Measurements from ENCODE around the gene CHST3. TPM values are rescaled to one million over a fixed set of nuclear protein-coding genes. Genes with fewer than 3 reads are reported as not detected.

Gene CHST3
- 8.2 and 12.7 TPM in 2 replicates for total RNA-seq

DNA sequence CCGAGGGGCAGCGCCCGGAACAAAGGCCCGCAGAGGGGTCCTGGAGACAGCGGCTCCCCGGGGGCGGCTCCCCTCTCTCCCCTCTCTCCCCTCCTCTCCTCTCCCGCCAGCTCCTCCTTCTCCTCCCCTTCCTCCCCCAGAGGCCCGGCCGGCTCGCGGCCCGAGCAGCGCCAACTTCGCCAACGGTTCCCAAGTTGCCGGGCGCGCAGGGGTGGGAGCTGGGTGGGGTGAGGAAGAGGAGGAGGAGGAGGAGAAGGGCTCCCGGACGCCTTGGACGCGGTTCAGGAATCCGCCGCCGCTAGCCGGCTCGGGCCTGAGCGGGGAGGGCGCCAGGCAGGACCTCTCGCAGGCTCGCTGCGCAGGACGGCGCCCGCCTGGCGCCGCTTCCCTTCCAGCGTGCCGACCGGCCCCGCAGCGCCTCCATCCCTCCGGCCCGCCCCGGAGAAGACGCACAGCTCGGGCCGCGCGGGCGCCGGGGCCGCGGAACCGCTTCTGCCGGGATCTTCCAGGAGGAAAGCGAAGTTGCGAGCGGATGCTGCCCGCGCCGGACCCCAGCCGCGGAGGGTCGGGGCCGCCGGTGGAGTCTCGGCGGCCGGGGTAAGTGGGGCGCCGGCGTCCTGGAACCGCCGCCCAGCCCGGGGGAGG, at the start of gene CHST3:
CHST3 (plus strand) TSS at position 298 of the 645 bp plus-strand sequence. CDS start 41,448 bp downstream, outside the sequence.

Other genes starting within 250 kb of the CHST3 start
- under 0.01 TPM in 1 of 2 replicates, not detected in the other for gene C10orf105, start 244.6 kb upstream of the CHST3 start, total RNA-seq
- gene VSIR, start 190.9 kb upstream of the CHST3 start, total RNA-seq, result 12.7 and 16.0 TPM in 2 replicates
- gene PSAP, start 113.1 kb upstream of the CHST3 start, total RNA-seq, result 651 and 740 TPM in 2 replicates
- 0.96 and 0.98 TPM in 2 replicates for gene SPOCK2, start 124.2 kb downstream of the CHST3 start, total RNA-seq

Data from vein endothelial cell (primary cell).